Peyer's patch (tissue), 4 donors: ENCODE measurements around the gene TMOD1.

ENCODE experiments used
- POLR2A ChIP-seq, 2 donors: fragments of 450-650 bp; IDR thresholded peaks; one replicate each; pipeline ENCODE4 v1.5.1; 2017; ENCODE audit warnings: antibody characterized with exemption in 2 of 2, mild to moderate bottlenecking in 2 of 2, moderate library complexity in 2 of 2
- TF ChIP-seq, protein P1 (sequence below), 6 experiments: fragments of 450-650 bp in 4 of 6; fragments of 200-600 bp in 2 of 6; sonication (generic) in 1 of 6; IDR thresholded peaks; one replicate each; pipeline ENCODE4 v1.5.1; 2017 to 2019; ENCODE audit warnings: antibody characterized with exemption in 6 of 6, mild to moderate bottlenecking in 3 of 6, moderate library complexity in 1 of 6

- TF ChIP-seq, protein P1, sequence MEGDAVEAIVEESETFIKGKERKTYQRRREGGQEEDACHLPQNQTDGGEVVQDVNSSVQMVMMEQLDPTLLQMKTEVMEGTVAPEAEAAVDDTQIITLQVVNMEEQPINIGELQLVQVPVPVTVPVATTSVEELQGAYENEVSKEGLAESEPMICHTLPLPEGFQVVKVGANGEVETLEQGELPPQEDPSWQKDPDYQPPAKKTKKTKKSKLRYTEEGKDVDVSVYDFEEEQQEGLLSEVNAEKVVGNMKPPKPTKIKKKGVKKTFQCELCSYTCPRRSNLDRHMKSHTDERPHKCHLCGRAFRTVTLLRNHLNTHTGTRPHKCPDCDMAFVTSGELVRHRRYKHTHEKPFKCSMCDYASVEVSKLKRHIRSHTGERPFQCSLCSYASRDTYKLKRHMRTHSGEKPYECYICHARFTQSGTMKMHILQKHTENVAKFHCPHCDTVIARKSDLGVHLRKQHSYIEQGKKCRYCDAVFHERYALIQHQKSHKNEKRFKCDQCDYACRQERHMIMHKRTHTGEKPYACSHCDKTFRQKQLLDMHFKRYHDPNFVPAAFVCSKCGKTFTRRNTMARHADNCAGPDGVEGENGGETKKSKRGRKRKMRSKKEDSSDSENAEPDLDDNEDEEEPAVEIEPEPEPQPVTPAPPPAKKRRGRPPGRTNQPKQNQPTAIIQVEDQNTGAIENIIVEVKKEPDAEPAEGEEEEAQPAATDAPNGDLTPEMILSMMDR (IDR thresholded peaks at IDR 0.05) = no peak
- TF ChIP-seq POLR2A (IDR thresholded peaks at IDR 0.05) = no peak
Measured at GRCh38 chr9:97594381-97594921, 93.0 kb downstream of the TMOD1 start.
